ENCODE data around the gene CDKN2D. TPM values are rescaled to one million over a fixed set of nuclear protein-coding genes. Genes with fewer than 3 reads are reported as not detected.

CDKN2D gene
- total and polyA plus RNA-seq, 10 of the 15 experiments (the other 5 are each of a cell fraction or from before 2014, with no cell fraction given), result 0.53 to 17.2 (median 6.7) TPM

DNA sequence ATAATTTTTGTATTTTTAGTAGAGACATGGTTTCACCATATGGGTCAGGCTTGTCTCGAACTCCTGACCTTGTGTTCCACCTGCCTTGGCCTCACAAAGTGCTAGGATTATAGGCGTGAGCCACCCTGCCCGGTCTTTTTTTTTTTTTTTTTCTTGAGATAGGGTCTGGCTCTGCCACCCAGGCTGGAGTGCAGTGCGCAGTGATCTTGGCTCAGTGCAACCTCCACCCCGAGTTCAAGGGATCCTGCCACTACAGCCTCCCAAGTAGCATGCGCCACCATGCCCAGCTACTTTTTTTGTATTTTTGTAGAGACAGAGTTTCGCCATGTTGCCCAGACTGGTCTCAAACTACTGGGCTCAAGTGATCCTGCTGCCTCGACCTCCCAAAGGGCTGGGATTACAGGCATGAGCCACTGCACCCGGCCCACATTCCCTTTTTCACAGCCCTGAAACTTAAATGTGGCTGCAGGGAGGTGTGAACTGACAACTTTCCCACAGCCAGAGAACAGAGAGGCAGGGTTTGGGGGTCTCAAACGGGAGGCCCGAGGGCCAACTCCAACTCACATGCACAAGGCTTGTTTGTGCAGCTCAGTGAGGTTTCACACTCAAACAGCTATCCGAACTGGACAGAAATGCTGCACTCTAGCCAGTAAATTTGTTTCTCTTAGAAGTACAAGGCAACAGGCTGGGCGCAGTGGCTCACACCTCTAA, 47.2 kb downstream of the CDKN2D start:
- no peak for TF ChIP-seq PKNOX1 (IDR thresholded peaks at IDR 0.05)
- TF ChIP-seq ATF7 (IDR thresholded peaks at IDR 0.05; ENCODE audit: low read depth), result no peak
- TF ChIP-seq USF2 (IDR thresholded peaks at IDR 0.05; ENCODE audit: borderline replicate concordance, low read depth, low read length), result no peak
- TF ChIP-seq CREB1 (IDR thresholded peaks at IDR 0.05; ENCODE audit: low read depth), result no peak
- TF ChIP-seq TCF12 (IDR thresholded peaks at IDR 0.05; ENCODE audit: low read depth, low read length), result no peak
- TF ChIP-seq POLR2A (IDR thresholded peaks at IDR 0.05; ENCODE audit: low read depth, low read length), result no peak
- no peak for TF ChIP-seq BHLHE40 (IDR thresholded peaks at IDR 0.05; ENCODE audit: borderline replicate concordance in 1 of 2, low read depth in 2 of 2, low read length in 1 of 2)
- no peaks in the 10 kb centered on the region for H3K9me3 ChIP-seq (replicated peaks; ENCODE audit: control insufficient read depth, insufficient read depth, low read length)
- ChIA-PET CTCF (interaction anchor here (1.1 to 1.6 kb wide), 3 partner anchors 11 to 123 kb away, joined by 3 to 4 read pairs (median 3); no protein-coding TSS in a partner anchor), RAD21 (ENCODE audit: unreplicated experiment) (no interaction called here), POLR2A (interaction anchor here (0.5 kb wide), 2 partner anchors 14 to 122 kb away, joined by 3 to 7 read pairs; no protein-coding TSS in a partner anchor), SMC1A (ENCODE audit: uncharacterized antibody, unreplicated experiment) (no interaction called here)
- no peak overlapping the region for H3K4me3 ChIP-seq
- H3K9ac ChIP-seq (ENCODE audit: control insufficient read depth, insufficient read depth, low read length), result no peak overlapping the region
- no peaks in the 10 kb centered on the region for H3K36me3 ChIP-seq (ENCODE audit: control insufficient read depth in 2 of 2, insufficient read depth in 2 of 2, low read length in 1 of 2)
- H3K4me2 ChIP-seq (ENCODE audit: control insufficient read depth, insufficient read depth), result no peak overlapping the region
- intact Hi-C loops (cut with micrococcal nuclease; ENCODE audit: unreplicated experiment), result no loop called here
- peaks cover 11% of the 10 kb centered on the region for H3K4me1 ChIP-seq (ENCODE audit: control insufficient read depth, insufficient read depth, low read length)
- H4K20me1 ChIP-seq (ENCODE audit: control insufficient read depth, insufficient read depth), result no peaks in the 10 kb centered on the region
- H2AFZ ChIP-seq (ENCODE audit: control insufficient read depth, low read depth, low read length), result no peak overlapping the region
- no peak for DNase-seq (ENCODE audit: low read depth, low spot score)
- in situ Hi-C loops (cut with MboI), result no loop called here
- ATAC-seq, result no peak
- WGBS (ENCODE audit: insufficient coverage, insufficient replicate concordance, low lambda C conversion rate, missing lambda C conversion rate), result 45% methylated on average over 13 of the region's 13 CpGs
- H3K27me3 ChIP-seq (replicated peaks in 1 of 2; ENCODE audit: control insufficient read depth in 2 of 2, insufficient read depth in 2 of 2, low read length in 1 of 2), result peaks cover 4 to 10% of the 10 kb centered on the region in 2 experiments
- no peak for FAIRE-seq
- H3K27ac ChIP-seq (ENCODE audit: control insufficient read depth, insufficient read depth), result no peak overlapping the region
- no TSS peak for BruUV-seq (replicated peaks)
- H3K79me2 ChIP-seq (ENCODE audit: control insufficient read depth, insufficient read depth, low read length), result no peaks in the 10 kb centered on the region

All from GM12878 (cell line).